Natural killer cell (primary cell): ENCODE results near the gene GPR171. TPM values are rescaled to one million over a fixed set of nuclear protein-coding genes. Genes with fewer than 3 reads are reported as not detected.

ENCODE experiments used
- ATAC-seq, 3 donors: fragments of 150-1000 bp in 2 of 3; fragments of 200-7000 bp in 1 of 3; cut with Tn5 transposase; 1 replicate in 1 of 3; 2 replicates in 2 of 3; pipeline ENCODE4 v1.10.0; 2021; ENCODE audit warnings: mild to moderate bottlenecking in 2 of 3, moderate library complexity in 2 of 3
- DNase-seq, 2 donors: peaks; one replicate each; pipeline versions ENCODE4 v3.0.0 to v3.0.0-alpha.2; 2013 to 2021; ENCODE audit warnings: mixed read lengths in 1 of 2
- H3K27ac ChIP-seq: one replicate; pipeline ENCODE4 v1.5.1; 2013; ENCODE audit warnings: mild to moderate bottlenecking, low read length
- H3K27me3 ChIP-seq: one replicate; pipeline ENCODE4 v1.6.1; 2013; ENCODE audit warnings: low read length; ENCODE audit not compliant: control insufficient read depth, insufficient read depth
- H3K36me3 ChIP-seq: one replicate; pipeline ENCODE4 v1.6.1; 2013; ENCODE audit warnings: low read length; ENCODE audit not compliant: control insufficient read depth, insufficient read depth
- H3K4me1 ChIP-seq: one replicate; pipeline ENCODE4 v1.6.1; 2013; ENCODE audit warnings: low read length; ENCODE audit not compliant: control insufficient read depth, insufficient read depth
- H3K4me3 ChIP-seq: one replicate; pipeline ENCODE4 v1.5.1; 2013; ENCODE audit warnings: low read length
- H3K9me3 ChIP-seq: one replicate; pipeline ENCODE4 v1.6.1; 2013; ENCODE audit warnings: low read length; ENCODE audit not compliant: control insufficient read depth, insufficient read depth
- H3K27ac Mint-ChIP-seq, 2 donors: one replicate each; pipeline ENCODE4 v1.8.0; 2022; ENCODE audit warnings: mild to moderate bottlenecking in 2 of 2, mixed read lengths in 2 of 2, moderate library complexity in 1 of 2
- H3K27me3 Mint-ChIP-seq, 2 donors: one replicate each; pipeline ENCODE4 v1.8.0; 2022; ENCODE audit warnings: low read depth in 2 of 2, mixed read lengths in 2 of 2
- H3K36me3 Mint-ChIP-seq: one replicate; pipeline ENCODE4 v1.8.0; 2022; ENCODE audit warnings: mixed read lengths
- H3K4me1 Mint-ChIP-seq, 2 donors: one replicate each; pipeline ENCODE4 v1.8.0; 2022; ENCODE audit warnings: mixed read lengths in 2 of 2
- H3K4me3 Mint-ChIP-seq: one replicate; pipeline ENCODE4 v1.8.0; 2022; ENCODE audit warnings: mild to moderate bottlenecking, moderate library complexity, mixed read lengths
- H3K9me3 Mint-ChIP-seq, 2 donors: one replicate each; pipeline ENCODE4 v1.8.0; 2022; ENCODE audit warnings: mixed read lengths in 2 of 2
- WGBS: methylation state at CpG from one replicate; pipeline ENCODE4 v1.1.7; 2013; ENCODE audit warnings: missing lambda C conversion rate; ENCODE audit not compliant: insufficient coverage; 5-methylcytosine and 5-hydroxymethylcytosine counted together
- intact Hi-C: fragments of 100-400 bp; cut with micrococcal nuclease; formaldehyde crosslinking; loops from one replicate; pipeline ENCODE4 v1.14.2; 2022
- total RNA-seq, 4 donors: library from RNA; stranded (reverse); fragments of 120-200 nt in 1 of 4; gene quantifications; one replicate each; pipeline versions ENCODE4 v1.2.3 to v1.2.4, GENCODE V29; 2013 to 2022
- TF ChIP-seq, protein P1 (sequence below): fragments of 200-600 bp; IDR thresholded peaks from one replicate; pipeline ENCODE4 v1.8.0; 2022; ENCODE audit warnings: antibody characterized with exemption

GPR171 gene
- total RNA-seq, 3 donors from 2014 or later (not counting 1 experiment from before 2014, with no cell fraction given): 3.4 to 9.0 (median 8.2) TPM

DNA sequence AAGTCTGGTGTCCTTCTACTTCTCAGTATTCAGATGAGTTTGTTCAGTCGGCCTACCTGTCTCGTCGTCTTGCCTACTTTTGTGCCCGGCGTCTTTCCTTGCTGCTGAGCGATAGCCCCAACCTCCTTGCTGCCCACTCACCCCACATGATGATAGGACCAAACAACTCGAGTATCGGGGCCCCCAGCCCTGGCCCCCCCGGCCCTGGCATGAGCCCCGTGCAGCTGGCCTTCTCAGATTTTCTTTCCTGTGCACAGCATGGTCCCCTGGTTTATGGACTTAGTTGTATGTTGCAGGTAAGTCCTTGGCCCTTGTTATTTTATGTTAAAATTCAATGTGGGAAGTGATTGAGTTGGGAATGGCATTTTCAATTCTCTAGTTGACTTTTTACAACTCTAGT lies 43.2 kb downstream of the GPR171 start:
- Histone ChIP-seq H3K27ac (no peak overlapping the region), H3K4me3 (no peak overlapping the region), H3K9me3 (no peaks in the 10 kb centered on the region), H3K36me3 (no peaks in the 10 kb centered on the region), H3K27me3 (no peaks in the 10 kb centered on the region), H3K4me1 (no peaks in the 10 kb centered on the region)
- ATAC-seq: no peak
- TF ChIP-seq, protein P1, sequence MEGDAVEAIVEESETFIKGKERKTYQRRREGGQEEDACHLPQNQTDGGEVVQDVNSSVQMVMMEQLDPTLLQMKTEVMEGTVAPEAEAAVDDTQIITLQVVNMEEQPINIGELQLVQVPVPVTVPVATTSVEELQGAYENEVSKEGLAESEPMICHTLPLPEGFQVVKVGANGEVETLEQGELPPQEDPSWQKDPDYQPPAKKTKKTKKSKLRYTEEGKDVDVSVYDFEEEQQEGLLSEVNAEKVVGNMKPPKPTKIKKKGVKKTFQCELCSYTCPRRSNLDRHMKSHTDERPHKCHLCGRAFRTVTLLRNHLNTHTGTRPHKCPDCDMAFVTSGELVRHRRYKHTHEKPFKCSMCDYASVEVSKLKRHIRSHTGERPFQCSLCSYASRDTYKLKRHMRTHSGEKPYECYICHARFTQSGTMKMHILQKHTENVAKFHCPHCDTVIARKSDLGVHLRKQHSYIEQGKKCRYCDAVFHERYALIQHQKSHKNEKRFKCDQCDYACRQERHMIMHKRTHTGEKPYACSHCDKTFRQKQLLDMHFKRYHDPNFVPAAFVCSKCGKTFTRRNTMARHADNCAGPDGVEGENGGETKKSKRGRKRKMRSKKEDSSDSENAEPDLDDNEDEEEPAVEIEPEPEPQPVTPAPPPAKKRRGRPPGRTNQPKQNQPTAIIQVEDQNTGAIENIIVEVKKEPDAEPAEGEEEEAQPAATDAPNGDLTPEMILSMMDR: no peak
- WGBS: 90% methylated on average over 10 of the region's 10 CpGs
- H3K27ac Mint-ChIP-seq: no peak overlapping the region
- no peaks in the 10 kb centered on the region for H3K36me3 Mint-ChIP-seq
- no peak for DNase-seq
- no peaks in the 10 kb centered on the region for H3K9me3 Mint-ChIP-seq
- H3K4me3 Mint-ChIP-seq: no peak overlapping the region
- no peaks in the 10 kb centered on the region for H3K4me1 Mint-ChIP-seq
- H3K27me3 Mint-ChIP-seq: no peaks in the 10 kb centered on the region
- intact Hi-C loops: loop anchor here (5.0 kb wide), 1 partner anchor 677 kb away; no protein-coding TSS in a partner anchor

DNA sequence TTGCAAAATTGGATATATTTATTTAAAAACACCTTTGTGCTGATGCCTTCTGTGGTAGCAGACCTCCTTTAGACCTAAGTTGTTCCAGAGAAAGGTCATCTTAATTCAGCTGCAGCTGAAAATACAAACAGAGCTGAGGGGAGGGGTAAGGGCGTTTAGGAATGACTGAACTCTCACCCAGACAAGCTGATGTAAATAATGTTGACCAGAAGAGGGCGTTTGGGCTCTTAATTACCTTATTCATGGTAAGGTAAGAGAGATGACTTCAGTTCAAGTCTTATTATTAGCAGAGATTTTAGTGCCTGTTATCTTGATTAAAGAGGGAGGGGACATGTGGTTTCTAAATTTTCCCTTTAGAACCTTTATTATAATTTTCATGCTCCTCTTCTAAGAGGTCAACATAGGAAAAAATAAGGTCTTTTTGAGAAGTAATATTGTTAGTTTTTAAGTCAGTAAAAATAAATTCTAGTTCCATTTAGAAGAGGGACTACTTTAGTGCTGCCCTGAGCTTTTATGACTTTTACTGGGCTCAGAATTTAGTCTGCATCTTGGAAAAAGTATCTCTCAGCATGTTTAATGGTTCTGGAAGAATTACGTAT lies 46.3 kb downstream of the GPR171 start:
- peak; percentile 69 to 78 (median 77) for ATAC-seq

DNA sequence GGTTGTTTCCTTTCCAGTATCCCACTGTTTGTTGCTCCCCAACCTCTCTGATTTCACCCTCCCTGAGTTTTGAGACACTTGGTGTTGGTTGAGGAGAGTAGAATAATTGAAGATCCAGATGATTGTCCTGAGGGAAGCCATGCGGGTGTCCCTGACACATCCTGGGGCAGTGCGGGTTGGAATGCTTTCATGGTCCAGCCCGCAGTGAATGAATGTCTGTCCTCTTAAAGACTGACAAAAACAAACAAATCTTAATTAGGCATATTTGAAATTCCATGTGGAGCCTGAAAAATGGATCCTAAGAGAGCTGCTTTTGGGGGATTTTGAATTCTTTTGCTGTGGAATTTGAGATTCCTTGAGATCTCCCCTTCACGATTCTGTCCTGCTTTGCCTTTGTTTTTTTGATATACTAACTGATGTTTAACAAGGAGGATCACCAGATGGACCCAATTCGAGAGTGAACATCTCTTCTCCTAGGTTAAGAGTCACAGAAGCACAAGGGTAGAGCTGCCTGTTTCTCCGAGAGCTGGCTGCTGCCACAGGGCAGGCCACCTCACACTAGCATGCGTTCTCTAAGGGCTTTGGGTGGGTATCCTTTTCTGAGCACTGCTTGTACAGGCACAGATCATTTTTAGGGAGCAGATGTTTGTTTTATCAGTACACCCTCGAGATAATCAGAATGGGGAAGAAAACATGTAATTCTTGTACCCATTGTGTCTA lies 47.4 kb downstream of the GPR171 start:
- Mint-ChIP-seq H3K9me3 (no peaks in the 10 kb centered on the region), H3K4me3 (no peak overlapping the region), H3K36me3 (no peaks in the 10 kb centered on the region), H3K4me1 (no peaks in the 10 kb centered on the region), H3K27ac (no peak overlapping the region), H3K27me3 (no peaks in the 10 kb centered on the region)
- H3K4me1 ChIP-seq: no peaks in the 10 kb centered on the region
- DNase-seq: no peak
- no peak overlapping the region for H3K27ac ChIP-seq
- intact Hi-C loops: loop anchor here (5.0 kb wide), 1 partner anchor 682 kb away; no protein-coding TSS in a partner anchor
- TF ChIP-seq, protein P1: no peak
- H3K36me3 ChIP-seq: no peaks in the 10 kb centered on the region
- H3K27me3 ChIP-seq: no peaks in the 10 kb centered on the region
- no peak overlapping the region for H3K4me3 ChIP-seq
- 90% methylated on average over 8 of the region's 8 CpGs for WGBS
- no peaks in the 10 kb centered on the region for H3K9me3 ChIP-seq
- no peak for ATAC-seq

More for the DNA sequence above, 46.3 kb downstream of the GPR171 start:
- H3K27ac Mint-ChIP-seq: no peak overlapping the region
- H3K4me3 Mint-ChIP-seq: no peak overlapping the region
- H3K27me3 Mint-ChIP-seq: no peaks in the 10 kb centered on the region
- no peaks in the 10 kb centered on the region for H3K4me1 Mint-ChIP-seq
- H3K4me1 ChIP-seq: no peaks in the 10 kb centered on the region
- 38% methylated on average over 3 of the region's 3 CpGs for WGBS
- H3K36me3 ChIP-seq: no peaks in the 10 kb centered on the region
- H3K27ac ChIP-seq: no peak overlapping the region
- H3K27me3 ChIP-seq: no peaks in the 10 kb centered on the region
- TF ChIP-seq, protein P1: peak; percentile 65
- no peaks in the 10 kb centered on the region for H3K9me3 ChIP-seq
- intact Hi-C loops: loop anchor here (5.0 kb wide), 1 partner anchor 681 kb away; no protein-coding TSS in a partner anchor
- peak in 1 of 2 donors; percentile 76 for DNase-seq
- no peak overlapping the region for H3K4me3 ChIP-seq
- no peaks in the 10 kb centered on the region for H3K9me3 Mint-ChIP-seq
- no peaks in the 10 kb centered on the region for H3K36me3 Mint-ChIP-seq
